SK-N-SH (cell line): ENCODE data around the gene C18orf63.
"Not testable (repeated sequence)": the region's sequence is repeated elsewhere in the genome, so short reads cannot be mapped to it uniquely, and the experiment has no call there.

ENCODE experiments used
- GATA2 ChIP-seq: sonication (generic); formaldehyde crosslinking; IDR thresholded peaks from 2 replicates; pipeline ENCODE4 v1.5.0; 2020; ENCODE audit warnings: mild to moderate bottlenecking, missing genetic modification reagents
- NRF1 ChIP-seq: IDR thresholded peaks from 2 replicates; pipeline ENCODE4 v1.6.1; 2012; ENCODE audit warnings: low read depth, mild to moderate bottlenecking, low read length
- TCF12 ChIP-seq: IDR thresholded peaks from 2 replicates; pipeline ENCODE4 v1.4.0; 2012
- TF ChIP-seq, protein P1 (sequence below): fragments of 200-600 bp; sonication (generic); IDR thresholded peaks from 2 replicates; pipeline ENCODE4 v1.6.1; 2017; ENCODE audit warnings: antibody characterized with exemption, mild to moderate bottlenecking, moderate library complexity

DNA sequence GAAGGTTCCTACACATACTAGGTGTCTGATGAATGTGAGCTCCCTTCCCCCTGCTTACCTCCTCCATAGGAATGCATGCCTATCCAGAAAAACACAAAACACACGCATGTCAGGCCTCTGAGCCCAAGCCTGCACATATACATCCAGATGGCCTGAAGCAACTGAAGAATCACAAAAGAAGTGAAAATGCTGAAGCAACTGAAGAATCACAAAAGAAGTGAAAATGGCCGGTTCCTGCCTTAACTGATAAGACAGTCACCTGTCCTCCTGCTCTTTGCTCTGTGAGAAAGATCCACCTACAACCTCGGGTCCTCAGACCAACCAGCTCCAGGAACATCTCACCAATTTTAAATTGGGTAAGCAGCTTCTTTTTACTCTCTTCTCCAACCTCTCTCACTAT lies 22.7 kb upstream of the C18orf63 start:
- not testable (repeated sequence) for TF ChIP-seq GATA2 (CRISPR knock-in tag); TCF12; NRF1
- TF ChIP-seq, protein P1, sequence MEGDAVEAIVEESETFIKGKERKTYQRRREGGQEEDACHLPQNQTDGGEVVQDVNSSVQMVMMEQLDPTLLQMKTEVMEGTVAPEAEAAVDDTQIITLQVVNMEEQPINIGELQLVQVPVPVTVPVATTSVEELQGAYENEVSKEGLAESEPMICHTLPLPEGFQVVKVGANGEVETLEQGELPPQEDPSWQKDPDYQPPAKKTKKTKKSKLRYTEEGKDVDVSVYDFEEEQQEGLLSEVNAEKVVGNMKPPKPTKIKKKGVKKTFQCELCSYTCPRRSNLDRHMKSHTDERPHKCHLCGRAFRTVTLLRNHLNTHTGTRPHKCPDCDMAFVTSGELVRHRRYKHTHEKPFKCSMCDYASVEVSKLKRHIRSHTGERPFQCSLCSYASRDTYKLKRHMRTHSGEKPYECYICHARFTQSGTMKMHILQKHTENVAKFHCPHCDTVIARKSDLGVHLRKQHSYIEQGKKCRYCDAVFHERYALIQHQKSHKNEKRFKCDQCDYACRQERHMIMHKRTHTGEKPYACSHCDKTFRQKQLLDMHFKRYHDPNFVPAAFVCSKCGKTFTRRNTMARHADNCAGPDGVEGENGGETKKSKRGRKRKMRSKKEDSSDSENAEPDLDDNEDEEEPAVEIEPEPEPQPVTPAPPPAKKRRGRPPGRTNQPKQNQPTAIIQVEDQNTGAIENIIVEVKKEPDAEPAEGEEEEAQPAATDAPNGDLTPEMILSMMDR, result not testable (repeated sequence)
